ENCODE measurements around the gene UMAD1. TPM values are rescaled to one million over a fixed set of nuclear protein-coding genes. Genes with fewer than 3 reads are reported as not detected.

UMAD1 gene
- total RNA-seq, 2 experiments from 2014 or later: 14.4 to 18.4 TPM

DNA sequence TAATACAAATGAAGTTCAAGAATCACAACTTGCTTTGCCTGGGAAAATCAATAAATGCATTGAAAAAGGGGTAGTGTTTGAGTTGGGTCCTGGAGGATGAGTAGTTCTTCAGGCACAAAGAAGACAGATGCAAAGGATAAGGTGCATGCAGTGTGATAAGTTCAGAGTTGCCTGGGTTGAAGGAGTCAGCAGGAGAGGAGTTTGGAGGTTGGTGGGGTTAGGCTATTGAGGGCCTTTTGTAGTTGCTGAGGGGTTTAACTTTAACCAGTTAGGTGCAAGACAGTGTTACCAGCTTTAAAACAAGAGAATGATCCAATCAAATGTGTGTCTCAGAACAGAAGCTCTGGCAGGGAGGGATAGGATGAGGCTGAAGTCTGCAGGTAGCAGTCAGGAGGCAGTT, 283.8 kb downstream of the UMAD1 start:
- Mint-ChIP-seq H3K4me1 (peaks cover 18% of the 10 kb centered on the region), H3K36me3 (peaks cover 5% of the 10 kb centered on the region), H3K9me3 (no peaks in the 10 kb centered on the region), H3K27me3 (no peaks in the 10 kb centered on the region), H3K27ac (peak overlapping the region; percentile 22), H3K4me3 (peak overlapping the region; percentile 42)
- POLR2A ChIA-PET: no interaction called here
- DNase-seq: no peak
- no peak for ATAC-seq (ENCODE audit: low read depth)

Other genes starting within 250 kb of the UMAD1 start
- not detected for gene COL28A1, start 104.9 kb upstream of the UMAD1 start, total RNA-seq
- gene MIOS, start 73.9 kb upstream of the UMAD1 start, total RNA-seq: 10 to 100 TPM; 42.0 to 42.1 TPM
- gene RPA3, start 77.9 kb downstream of the UMAD1 start, total RNA-seq: 100 to 1,000 TPM in 1 of 2 experiments, 10 to 100 TPM in 1; 89.5 to 101 TPM